SW 1271 (cell line): ENCODE data around the gene TMEM43.

ENCODE experiments used
- DNase-seq, 2 experiments: peaks; one replicate each; lab custom pipeline; 2025; lab: John Stamatoyannopoulos, UW

The TMEM43 gene

GRCh38 chr3:14121859-14122258 lies 3.0 kb upstream of the TMEM43 start:
- no peak for DNase-seq

DNA sequence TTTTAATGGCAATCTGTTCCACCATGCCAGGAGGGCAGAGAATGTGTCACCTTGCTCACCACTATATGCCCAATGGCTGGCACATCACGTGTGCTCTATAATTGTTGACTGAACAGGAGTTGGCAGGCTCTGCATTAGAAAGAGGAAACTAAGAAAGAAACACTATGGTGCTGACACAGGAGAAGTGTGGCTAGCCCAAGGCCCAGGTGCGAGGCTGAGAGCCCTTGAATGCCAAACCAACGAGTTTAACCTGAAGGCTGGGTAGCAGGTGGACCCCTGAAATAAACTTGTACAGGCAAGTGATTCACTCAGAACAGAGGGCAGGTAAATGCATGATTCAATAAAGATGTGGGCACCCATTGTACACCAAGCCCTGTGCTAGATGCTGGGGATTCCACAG lies 2.6 kb upstream of the TMEM43 start:
- DNase-seq, result no peak

- DNase-seq, result no peak
Observed at GRCh38 chr3:14123308-14124222, 1.3 kb upstream of the TMEM43 start.

DNA sequence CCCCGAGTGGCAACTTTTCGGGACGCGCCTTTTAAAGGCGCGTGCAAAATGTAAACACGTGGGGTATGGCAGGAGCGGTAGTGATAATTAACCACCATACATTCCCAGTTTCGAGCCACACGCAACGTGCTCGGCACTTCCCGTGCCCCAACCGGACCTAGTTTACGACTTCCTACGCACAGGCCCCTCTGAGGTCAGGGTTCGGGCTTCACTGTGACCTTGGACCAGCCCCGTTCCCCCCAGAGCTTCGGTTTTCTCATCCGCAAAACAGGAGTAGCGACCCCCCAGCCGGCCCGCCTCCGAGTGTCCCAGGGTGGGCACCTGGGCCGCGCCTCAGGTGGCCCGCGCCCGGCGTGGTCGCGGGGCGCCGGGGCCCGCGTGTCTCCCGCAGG lies 633 bp upstream of the TMEM43 start:
- DNase-seq, result peak; percentile 47 to 60

- peak; percentile 68 to 82 for DNase-seq
Observed at GRCh38 chr3:14125193-14126016, 553 bp downstream of the TMEM43 start.

GRCh38 chr3:14126017-14126886 lies 1.4 kb downstream of the TMEM43 start:
- no peak for DNase-seq

- DNase-seq, result no peak
Observed at GRCh38 chr3:14126887-14127505, 2.1 kb downstream of the TMEM43 start.

GRCh38 chr3:14127516-14128161 lies 2.8 kb downstream of the TMEM43 start:
- DNase-seq, result no peak

DNA sequence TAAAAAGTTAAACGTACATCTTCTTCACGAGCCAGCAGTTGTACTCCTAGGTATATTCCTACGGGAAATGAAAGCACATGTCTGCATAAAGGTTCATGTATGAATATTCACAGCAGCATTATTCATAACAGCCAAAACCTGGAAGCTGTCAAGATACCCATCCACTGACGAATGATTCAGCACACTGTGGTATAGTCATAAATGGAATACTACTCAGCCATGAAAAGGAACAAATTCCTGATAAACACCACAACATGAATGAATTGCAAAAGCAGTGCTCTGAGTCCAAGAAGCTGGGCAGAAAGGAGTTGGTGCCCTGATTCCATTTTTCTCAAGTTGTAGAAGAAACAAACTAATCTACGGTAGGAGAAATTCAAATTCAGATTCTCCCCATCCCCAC lies 3.9 kb downstream of the TMEM43 start:
- DNase-seq, result no peak

- DNase-seq, result no peak
Observed at GRCh38 chr3:14129296-14129695, 4.4 kb downstream of the TMEM43 start.

DNA sequence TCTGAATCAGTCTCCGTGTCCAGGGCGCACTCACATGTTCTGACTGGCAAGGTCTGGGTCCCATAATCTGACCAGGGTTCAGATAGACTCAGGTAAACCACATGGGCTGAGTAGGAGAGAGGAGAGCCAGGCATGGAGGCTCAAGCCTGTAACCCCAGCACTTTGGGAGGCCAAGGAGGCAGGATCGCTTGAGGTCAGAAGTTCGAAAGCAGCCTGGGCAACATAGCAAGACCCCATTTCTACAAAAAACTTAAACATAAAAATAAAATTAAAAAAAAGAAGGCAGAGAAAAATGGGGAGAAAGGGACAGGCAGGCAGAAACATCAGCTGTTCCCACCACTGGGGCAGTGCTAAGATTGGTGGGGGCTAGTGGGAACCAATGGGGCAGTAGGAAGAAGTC lies 5.4 kb downstream of the TMEM43 start:
- DNase-seq, result no peak

DNA sequence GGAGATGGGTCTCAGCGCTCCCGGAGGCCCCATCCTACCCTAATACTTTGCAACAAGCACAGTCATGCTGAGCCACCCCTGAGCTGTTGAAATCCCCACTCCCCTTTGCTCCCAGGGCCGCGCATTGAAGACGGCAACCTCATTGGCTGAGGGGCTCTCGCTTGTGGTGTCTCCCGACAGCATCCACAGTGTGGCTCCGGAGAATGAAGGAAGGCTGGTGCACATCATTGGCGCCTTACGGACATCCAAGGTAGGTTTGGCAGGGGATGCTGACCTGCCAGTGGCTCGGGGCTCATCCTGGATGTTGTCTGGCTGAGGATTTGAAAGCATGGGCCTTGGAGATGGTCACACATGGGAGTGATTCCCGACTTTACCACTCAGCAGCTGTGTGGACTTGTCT lies 5.9 kb downstream of the TMEM43 start:
- DNase-seq, result no peak

GRCh38 chr3:14131134-14131533 lies 6.3 kb downstream of the TMEM43 start:
- no peak for DNase-seq

DNA sequence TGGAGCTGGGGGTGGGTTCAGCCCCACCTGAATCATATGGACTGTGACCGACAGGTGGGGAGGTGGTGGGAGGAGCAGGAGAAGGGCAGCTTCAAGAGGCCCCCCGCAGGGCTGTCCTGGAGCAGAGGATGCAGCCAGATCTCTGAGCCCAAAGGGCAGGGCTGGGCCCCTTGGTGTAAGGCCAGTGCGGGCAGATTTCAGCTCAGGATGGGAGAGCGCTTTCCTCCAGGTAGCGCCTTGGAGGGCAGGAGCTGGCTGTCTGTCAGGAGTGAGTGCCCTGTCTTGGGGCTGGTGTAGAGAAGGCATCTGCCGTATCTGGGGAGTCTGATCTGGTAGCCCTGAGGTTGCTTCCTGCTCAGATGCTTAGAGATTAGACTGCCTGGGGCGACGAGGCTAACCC lies 7.3 kb downstream of the TMEM43 start:
- no peak for DNase-seq

- no peak for DNase-seq
Observed at GRCh38 chr3:14132689-14133088, 7.8 kb downstream of the TMEM43 start.

GRCh38 chr3:14133188-14133800 lies 8.4 kb downstream of the TMEM43 start:
- no peak for DNase-seq

- no peak for DNase-seq
Observed at GRCh38 chr3:14133876-14134275, 9.0 kb downstream of the TMEM43 start.

DNA sequence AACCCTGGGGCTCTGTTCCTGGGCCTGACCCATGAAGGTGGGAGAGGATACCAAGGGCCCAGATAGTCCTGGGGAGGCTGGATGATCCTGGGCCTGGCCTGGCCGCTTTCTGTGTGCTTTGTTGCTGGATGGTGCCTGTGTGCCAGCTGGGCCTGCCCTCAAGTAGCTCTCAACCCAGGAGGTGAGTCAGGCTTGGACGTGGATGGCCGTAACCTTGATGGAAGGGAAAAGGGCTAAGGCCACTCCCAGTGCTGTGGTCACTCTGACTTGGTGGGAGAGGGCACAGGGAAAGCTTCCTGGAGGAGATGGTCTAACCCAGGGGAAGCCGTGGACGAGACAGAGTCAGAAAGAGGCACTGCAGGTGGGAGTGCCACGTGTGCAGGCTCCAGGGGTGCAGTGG lies 9.4 kb downstream of the TMEM43 start:
- no peak for DNase-seq

DNA sequence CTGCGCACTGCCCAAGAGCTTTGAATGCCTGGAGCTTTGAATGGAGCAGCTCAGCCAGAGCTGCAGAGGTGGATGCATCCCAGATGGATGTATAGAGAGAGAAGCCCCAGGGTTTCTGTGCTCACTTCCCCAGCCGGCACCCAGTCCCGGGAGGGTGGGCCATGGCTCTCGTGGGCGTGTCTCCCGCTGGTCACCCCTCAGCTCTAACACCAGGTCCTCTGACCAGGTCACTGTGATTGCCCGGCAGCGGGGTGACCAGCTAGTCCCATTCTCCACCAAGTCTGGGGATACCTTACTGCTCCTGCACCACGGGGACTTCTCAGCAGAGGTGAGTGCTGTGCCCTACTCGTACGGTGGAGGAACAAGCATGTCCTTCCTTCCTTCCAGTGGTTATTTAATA lies 10.7 kb downstream of the TMEM43 start:
- no peak for DNase-seq

DNA sequence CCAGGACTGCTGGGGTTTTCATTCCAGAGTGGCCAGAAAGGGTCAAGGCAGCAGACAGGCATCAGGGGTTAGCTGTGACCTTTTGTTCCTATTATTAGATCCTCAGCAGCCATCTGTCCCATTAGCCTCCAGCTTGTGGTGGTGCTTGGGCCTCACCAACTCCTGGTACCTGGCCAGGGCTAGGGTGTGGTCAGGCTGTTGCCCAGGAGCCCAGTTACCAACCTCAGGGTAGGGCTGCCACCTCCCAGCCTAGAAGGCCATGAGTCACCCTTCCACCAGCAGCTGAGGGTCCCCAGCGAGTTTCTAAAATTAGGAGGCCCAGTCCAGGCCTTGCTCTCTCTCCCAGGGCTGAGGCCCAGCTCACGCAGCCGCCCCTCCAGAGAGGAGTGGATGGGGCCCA lies 12.2 kb downstream of the TMEM43 start:
- no peak for DNase-seq

DNA sequence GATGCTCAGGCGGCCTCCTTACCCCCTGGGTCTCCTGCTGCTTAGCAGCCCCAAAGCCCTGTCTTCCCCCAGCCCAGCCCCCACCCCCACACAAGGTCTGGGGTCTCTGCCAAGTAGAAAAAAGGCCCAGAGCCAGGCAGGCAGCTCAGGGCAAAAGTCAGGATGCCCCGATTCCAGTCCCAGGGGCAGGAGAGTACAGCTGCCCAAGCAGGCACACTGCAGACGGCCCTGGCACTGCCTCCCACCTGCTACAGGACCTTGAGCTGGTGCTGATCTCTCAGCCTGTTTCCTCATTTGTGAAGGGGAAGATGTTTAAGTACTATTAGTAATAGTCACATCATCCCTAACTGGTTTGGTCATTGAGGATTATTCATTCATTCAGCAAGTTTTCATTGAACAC lies 12.6 kb downstream of the TMEM43 start:
- no peak for DNase-seq
